AG10803 (cell line): ENCODE data around the gene SETSIP.
"Not testable (repeated sequence)": the region's sequence is repeated elsewhere in the genome, so short reads cannot be mapped to it uniquely, and the experiment has no call there.

Source experiments
- DNase-seq: peaks from one replicate; pipeline ENCODE4 v3.0.0; 2010; ENCODE audit warnings: low read depth
- H3K4me3 ChIP-seq: 2 replicates; pipeline ENCODE4 v1.5.1; 2011; ENCODE audit warnings: mild to moderate bottlenecking, low read length, control low read depth
- TF ChIP-seq, protein P1 (sequence below): conservative IDR thresholded peaks from 2 replicates; pipeline ENCODE4 v1.5.1; 2011; ENCODE audit warnings: mild to moderate bottlenecking, low read length, control low read depth, inconsistent platforms

The SETSIP gene

DNA sequence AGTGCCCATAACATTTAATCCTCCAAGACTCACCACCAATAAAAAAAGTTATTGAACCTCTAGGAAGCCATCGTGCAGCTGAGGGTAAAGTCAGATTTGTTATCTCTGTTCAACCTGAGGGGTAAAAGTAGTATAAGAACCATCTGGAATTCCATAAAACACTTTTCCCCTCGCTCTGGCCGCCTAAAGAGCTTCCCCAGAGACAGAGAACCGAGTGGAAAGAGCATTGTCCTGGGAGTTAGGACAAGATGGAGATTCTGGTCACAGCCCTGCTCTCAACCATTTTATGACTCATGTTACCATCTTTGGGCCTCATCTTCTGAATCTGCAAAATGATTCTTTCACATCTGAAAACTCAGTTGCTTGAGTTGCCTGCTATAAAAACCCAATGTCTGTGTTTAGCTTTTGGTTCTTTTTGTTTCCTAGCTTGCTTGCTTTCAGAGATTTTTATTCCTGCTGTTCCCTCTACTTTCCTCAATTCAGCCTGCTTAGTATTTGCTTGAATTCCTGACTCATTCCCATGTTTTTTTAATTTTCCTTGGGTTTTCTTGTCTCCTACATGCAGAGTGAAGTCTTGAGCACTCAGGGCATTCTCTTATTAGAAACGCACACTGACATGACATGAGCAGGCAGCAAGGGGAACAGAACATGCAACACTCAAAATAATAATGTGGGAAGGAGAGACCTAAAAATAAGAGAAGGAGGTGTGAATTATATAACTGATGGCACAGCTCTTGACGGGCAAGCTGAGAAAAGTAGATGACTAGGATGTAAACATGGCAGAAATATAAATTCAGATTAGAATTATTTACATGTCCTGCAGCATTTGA lies 43.7 kb downstream of the SETSIP start:
- no peak for DNase-seq
- H3K4me3 ChIP-seq = no peak overlapping the region
- TF ChIP-seq, protein P1, sequence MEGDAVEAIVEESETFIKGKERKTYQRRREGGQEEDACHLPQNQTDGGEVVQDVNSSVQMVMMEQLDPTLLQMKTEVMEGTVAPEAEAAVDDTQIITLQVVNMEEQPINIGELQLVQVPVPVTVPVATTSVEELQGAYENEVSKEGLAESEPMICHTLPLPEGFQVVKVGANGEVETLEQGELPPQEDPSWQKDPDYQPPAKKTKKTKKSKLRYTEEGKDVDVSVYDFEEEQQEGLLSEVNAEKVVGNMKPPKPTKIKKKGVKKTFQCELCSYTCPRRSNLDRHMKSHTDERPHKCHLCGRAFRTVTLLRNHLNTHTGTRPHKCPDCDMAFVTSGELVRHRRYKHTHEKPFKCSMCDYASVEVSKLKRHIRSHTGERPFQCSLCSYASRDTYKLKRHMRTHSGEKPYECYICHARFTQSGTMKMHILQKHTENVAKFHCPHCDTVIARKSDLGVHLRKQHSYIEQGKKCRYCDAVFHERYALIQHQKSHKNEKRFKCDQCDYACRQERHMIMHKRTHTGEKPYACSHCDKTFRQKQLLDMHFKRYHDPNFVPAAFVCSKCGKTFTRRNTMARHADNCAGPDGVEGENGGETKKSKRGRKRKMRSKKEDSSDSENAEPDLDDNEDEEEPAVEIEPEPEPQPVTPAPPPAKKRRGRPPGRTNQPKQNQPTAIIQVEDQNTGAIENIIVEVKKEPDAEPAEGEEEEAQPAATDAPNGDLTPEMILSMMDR = no peak

DNA sequence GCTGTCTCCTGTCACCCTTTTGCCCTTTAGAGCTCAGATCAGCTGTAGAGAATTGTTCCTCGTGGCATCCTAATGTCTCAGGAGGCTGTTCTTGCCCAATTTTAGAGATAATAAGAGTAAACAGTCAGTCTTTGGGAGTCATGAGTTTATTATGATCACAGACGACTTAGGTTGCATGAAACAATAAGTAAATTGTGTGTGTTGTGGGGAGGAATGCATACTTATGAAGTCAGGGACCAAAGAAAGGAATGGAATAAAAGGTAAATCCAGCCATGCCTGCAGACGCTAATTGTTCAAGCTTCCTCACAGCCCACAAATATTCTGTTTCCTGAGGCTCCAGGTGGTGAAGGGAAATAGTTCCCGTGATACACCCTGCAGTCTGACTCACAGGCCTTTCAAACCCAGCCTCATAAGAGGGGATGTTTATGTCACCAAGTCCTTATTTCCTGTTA lies 44.5 kb downstream of the SETSIP start:
- TF ChIP-seq, protein P1 = no peak
- DNase-seq = no peak
- no peak overlapping the region for H3K4me3 ChIP-seq

DNA sequence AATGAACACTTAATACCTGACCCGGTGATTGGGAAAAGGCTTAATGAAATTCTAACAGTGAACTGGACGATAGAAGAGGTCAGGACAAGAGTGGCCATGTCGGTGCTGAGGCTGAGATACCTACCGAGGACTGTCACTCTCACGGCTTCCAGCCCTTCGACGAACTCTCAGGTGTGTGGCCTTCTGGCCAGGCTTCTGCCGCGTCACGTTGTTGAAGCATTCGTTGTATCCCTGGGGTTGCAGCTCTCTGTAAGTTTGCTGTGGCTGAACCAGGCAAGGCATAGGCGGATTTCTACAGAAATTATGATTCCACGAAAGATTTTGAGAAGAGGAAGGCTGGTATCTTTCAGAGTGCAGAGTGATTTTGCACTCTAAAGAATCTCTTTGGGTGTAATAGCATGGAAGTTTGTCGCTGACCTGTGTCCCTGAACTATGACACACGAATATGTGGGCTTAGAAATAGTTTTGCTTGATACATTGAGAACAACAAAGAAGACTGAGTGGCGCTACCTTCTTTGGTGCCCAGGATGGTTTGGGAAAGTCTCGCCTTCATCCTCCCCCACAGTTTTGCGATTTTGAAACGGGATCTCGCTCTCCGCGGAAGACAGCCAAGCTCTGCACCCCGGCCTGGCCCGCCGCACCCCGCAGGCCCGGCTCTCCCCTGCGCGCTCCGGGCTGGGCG lies 45.8 kb downstream of the SETSIP start:
- peak overlapping the region; percentile 53 for H3K4me3 ChIP-seq
- DNase-seq = no peak
- TF ChIP-seq, protein P1 = no peak

DNA sequence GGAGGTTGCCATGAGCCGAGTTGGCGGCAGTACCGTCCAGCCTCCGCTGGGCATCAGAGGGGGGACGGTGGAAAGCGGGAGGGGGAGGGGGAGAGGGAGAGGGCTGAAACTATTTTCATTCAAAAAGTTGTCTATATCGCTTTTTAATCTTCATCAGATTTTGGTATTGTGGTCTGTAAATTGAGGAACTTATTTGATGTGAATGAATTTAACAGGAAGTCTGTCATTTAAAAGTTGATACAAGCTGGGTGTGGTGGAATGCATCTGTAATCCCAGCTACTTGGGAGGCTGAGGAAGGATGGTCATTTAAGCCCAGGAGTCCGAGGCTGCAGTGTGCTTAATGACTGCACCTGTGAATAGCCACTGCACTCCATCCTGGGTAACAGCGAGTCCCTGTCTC lies 48.4 kb downstream of the SETSIP start:
- no peak for DNase-seq
- TF ChIP-seq, protein P1 = no peak

DNA sequence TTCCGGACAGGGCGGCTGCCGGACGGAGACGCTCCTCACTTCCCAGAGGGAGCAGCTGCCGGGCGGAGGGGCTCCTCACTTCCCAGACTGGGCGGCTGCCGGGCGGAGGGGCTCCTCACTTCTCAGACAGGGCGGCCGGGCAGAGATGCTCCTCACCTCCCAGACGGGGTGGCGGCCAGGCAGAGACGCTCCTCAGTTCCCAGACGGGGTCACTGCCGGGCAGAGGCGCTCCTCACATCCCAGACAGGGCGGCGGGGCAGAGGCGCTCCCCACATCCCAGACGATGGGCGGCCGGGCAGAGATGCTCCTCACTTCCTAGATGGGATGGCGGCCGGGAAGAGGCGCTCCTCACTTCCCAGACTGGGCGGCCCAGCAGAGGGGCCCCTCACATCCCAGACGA lies 49.2 kb downstream of the SETSIP start:
- DNase-seq = not testable (repeated sequence)

More for the DNA sequence above, 48.4 kb downstream of the SETSIP start:
- no peak overlapping the region for H3K4me3 ChIP-seq

More for the DNA sequence above, 49.2 kb downstream of the SETSIP start:
- H3K4me3 ChIP-seq = not testable (repeated sequence)
